IgD-negative memory B cell (primary cell): ENCODE results near the gene FBXO7. TPM values are rescaled to one million over a fixed set of nuclear protein-coding genes. Genes with fewer than 3 reads are reported as not detected.
A peak's percentile ranks its signal among the peaks of the same experiment; 100 is the strongest.

Source experiments
- H3K27ac Mint-ChIP-seq, 3 donors: one replicate each; pipeline ENCODE4 v1.8.0; 2020 to 2022; ENCODE audit warnings: mild to moderate bottlenecking in 3 of 3, mixed read lengths in 3 of 3, moderate library complexity in 1 of 3
- H3K27me3 Mint-ChIP-seq: one replicate; pipeline ENCODE4 v1.8.0; 2021; ENCODE audit warnings: mixed read lengths
- H3K36me3 Mint-ChIP-seq: one replicate; pipeline ENCODE4 v1.8.0; 2020; ENCODE audit warnings: mild to moderate bottlenecking, mixed read lengths
- H3K4me1 Mint-ChIP-seq, 3 donors: one replicate each; pipeline ENCODE4 v1.8.0; 2020 to 2022; ENCODE audit warnings: mixed read lengths in 3 of 3, mild to moderate bottlenecking in 1 of 3
- H3K4me3 Mint-ChIP-seq, 4 donors: one replicate each; pipeline ENCODE4 v1.8.0; 2020 to 2022; ENCODE audit warnings: mild to moderate bottlenecking in 4 of 4, mixed read lengths in 4 of 4, moderate library complexity in 3 of 4
- H3K9me3 Mint-ChIP-seq, 3 donors: one replicate each; pipeline ENCODE4 v1.8.0; 2020 to 2021; ENCODE audit warnings: mixed read lengths in 3 of 3, mild to moderate bottlenecking in 1 of 3
- polyA plus RNA-seq: library from polyadenylated mRNA; unstranded; fragments of 300-500 nt; fragmentation: Illumina TruSeq; gene quantifications from one replicate; pipeline ENCODE4 v1.2.3, GENCODE V29; 2021

Gene FBXO7
- polyA plus RNA-seq: 148 TPM

DNA sequence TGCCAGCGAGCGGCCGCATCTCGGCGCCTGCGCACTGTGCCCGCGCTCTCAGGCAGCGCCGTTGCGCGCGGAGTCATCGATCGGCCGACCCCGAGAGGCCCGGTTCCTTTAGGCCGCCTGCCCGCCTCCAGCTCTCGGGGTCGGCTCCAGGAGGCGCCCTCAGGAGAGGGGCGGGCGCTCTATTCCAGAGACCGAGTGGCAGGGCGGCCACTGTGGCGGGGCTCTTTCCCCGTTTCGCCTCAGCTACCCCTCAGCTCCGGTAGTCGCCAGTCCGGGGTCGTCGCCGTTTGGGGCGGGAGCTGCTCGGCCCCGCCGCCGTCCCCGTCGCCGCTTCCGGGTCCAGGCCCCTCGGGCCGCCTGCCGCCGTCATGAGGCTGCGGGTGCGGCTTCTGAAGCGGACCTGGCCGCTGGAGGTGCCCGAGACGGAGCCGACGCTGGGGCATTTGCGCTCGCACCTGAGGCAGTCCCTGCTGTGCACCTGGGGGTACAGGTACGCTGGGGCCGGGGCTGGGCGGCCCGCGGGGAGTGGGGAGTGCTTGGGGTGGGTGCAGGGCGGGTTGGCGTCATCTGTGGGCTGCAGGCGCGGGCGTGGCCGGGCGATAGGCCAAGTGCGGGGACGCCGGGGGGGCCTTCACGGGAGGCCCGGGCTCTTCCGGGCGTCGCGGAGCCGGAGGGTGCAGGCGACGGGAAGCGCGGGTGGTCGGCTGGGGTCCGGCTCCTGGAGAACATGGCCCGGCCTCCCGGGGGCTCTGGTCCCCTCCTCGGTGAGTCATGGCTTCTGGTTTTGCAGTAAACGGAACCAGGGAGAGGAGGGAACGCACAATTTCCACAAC is at the start of gene FBXO7:
TSS of gene FBXO7 (plus strand) at position 177 of the 833 bp plus-strand sequence. CDS start at position 369, 192 bp downstream.
- Mint-ChIP-seq H3K4me1 (peaks cover 18 to 27% (median 23%) of the 10 kb centered on the region in 3 donors), H3K4me3 (peak within 1 kb of the TSS; percentile 92 to 99 (median 96)), H3K36me3 (no peaks in the 10 kb centered on the region), H3K27ac (peak within 1 kb of the TSS; percentile 93 to 97 (median 95)), H3K27me3 (no peaks in the 10 kb centered on the region), H3K9me3 (no peaks in the 10 kb centered on the region)

- H3K4me1 Mint-ChIP-seq: no peaks in the 10 kb centered on the region
- no peak overlapping the region for H3K4me3 Mint-ChIP-seq
- H3K9me3 Mint-ChIP-seq: no peaks in the 10 kb centered on the region
- no peak overlapping the region for H3K27ac Mint-ChIP-seq
- no peaks in the 10 kb centered on the region for H3K36me3 Mint-ChIP-seq
- peaks cover 18% of the 10 kb centered on the region for H3K27me3 Mint-ChIP-seq
Measured at GRCh38 chr22:32426881-32427280, 47.7 kb upstream of the FBXO7 start.

GRCh38 chr22:32430352-32430751 is 44.3 kb upstream of the FBXO7 start:
- Mint-ChIP-seq H3K9me3 (no peaks in the 10 kb centered on the region), H3K27me3 (peaks cover 13% of the 10 kb centered on the region), H3K4me1 (no peaks in the 10 kb centered on the region), H3K36me3 (peaks cover 1% of the 10 kb centered on the region), H3K4me3 (no peak overlapping the region), H3K27ac (no peak overlapping the region)

DNA sequence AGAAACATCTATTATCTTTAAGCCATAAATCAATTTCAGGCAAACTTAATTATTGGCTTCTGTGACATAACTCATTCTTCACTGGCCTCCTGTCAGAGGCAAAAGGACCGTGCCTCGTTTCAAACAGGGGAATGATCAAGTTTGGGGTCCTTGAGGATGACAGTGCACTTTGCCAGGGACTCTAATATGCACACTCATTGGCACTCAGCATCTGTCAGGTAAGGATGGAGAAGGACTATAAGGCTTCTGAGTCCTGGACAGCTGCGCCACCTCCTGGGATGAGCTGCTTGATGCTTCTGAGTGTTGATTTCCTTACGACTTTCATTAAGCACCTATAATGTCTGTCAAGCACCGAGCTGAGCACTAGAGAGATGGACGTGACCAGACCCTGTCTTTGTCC is 30.5 kb upstream of the FBXO7 start:
- H3K27ac Mint-ChIP-seq: no peak overlapping the region
- peaks cover 1% of the 10 kb centered on the region for H3K27me3 Mint-ChIP-seq
- H3K36me3 Mint-ChIP-seq: peaks cover 2% of the 10 kb centered on the region
- H3K9me3 Mint-ChIP-seq: no peaks in the 10 kb centered on the region
- H3K4me1 Mint-ChIP-seq: no peaks in the 10 kb centered on the region
- no peak overlapping the region for H3K4me3 Mint-ChIP-seq

DNA sequence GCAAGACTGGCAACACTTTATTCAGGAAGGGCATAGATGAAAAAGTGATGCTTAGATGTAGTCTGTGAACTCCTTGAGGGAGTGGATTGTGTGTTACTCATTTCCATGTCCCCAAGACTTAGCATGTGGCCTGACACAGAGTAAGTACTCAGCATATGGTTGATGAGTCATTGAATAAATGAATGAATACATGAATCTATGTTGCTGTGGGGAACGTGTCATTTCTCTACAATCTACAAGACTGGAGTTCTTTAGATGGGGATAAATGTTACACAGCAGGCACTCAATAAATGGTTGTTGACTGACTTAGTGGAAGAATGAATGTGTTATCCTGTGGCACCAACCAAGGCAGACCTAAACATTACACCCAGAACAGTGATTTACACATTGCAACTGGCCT is 28.3 kb upstream of the FBXO7 start:
- Mint-ChIP-seq H3K36me3 (peaks cover 2% of the 10 kb centered on the region), H3K27ac (no peak overlapping the region), H3K4me3 (no peak overlapping the region), H3K4me1 (no peaks in the 10 kb centered on the region), H3K9me3 (no peaks in the 10 kb centered on the region), H3K27me3 (no peaks in the 10 kb centered on the region)

- Mint-ChIP-seq H3K27me3 (peaks cover 3% of the 10 kb centered on the region), H3K9me3 (no peaks in the 10 kb centered on the region), H3K4me3 (no peak overlapping the region), H3K36me3 (peaks cover 2% of the 10 kb centered on the region), H3K4me1 (no peaks in the 10 kb centered on the region), H3K27ac (no peak overlapping the region)
Measured at GRCh38 chr22:32448980-32449379, 25.6 kb upstream of the FBXO7 start.

DNA sequence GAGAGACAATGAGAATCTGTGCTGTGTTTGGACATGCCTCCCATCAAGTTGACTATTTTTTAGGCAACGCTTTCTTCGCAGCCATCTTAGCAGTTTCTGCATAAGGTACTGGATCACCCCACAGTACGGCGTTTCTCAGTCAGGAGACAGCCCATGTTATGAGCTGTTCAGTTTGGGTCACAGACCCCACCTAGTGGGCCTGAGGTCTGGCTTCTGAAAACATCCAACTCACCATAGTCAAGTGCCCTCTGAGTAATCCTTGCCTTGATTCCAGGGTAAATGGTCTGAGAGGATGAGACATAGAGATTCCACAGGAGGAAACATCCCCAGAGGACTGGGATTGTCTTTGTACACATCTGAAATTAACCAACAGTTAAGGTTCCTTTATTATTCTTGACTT is 17.6 kb upstream of the FBXO7 start:
- Mint-ChIP-seq H3K4me3 (no peak overlapping the region), H3K9me3 (peaks cover 0 to 3% (median 0%) of the 10 kb centered on the region in 3 donors), H3K27me3 (peaks cover 45% of the 10 kb centered on the region), H3K36me3 (no peaks in the 10 kb centered on the region), H3K4me1 (no peaks in the 10 kb centered on the region), H3K27ac (no peak overlapping the region)

- H3K9me3 Mint-ChIP-seq: peaks cover 0 to 3% (median 0%) of the 10 kb centered on the region in 3 donors
- H3K27ac Mint-ChIP-seq: no peak overlapping the region
- no peaks in the 10 kb centered on the region for H3K36me3 Mint-ChIP-seq
- no peak overlapping the region for H3K4me3 Mint-ChIP-seq
- no peaks in the 10 kb centered on the region for H3K4me1 Mint-ChIP-seq
- H3K27me3 Mint-ChIP-seq: peaks cover 53% of the 10 kb centered on the region
Measured at GRCh38 chr22:32462452-32462851, 12.2 kb upstream of the FBXO7 start.

- no peaks in the 10 kb centered on the region for H3K9me3 Mint-ChIP-seq
- H3K36me3 Mint-ChIP-seq: peaks cover 2% of the 10 kb centered on the region
- H3K4me3 Mint-ChIP-seq: no peak overlapping the region
- H3K27me3 Mint-ChIP-seq: peaks cover 35% of the 10 kb centered on the region
- no peaks in the 10 kb centered on the region for H3K4me1 Mint-ChIP-seq
- no peak overlapping the region for H3K27ac Mint-ChIP-seq
Measured at GRCh38 chr22:32465661-32466060, 8.9 kb upstream of the FBXO7 start.

DNA sequence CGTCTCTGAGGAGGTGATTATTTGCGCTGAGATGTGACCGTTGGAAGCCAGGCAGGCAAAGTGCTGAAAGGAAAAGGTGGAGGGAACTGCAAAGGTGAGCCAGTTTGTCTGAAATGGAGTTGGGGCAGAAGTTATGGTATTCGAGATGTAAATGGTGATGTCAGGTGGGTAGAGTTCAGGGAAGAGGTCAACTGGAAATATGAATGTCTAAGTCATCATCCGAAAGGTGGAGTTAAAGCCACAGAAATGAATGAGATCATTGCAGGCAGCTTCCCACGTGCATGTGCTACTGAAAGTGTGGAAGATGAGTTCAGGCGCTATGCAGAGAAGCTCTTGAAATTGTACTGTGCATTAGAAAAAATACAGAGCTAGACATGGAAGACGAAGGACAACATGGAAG is 8.1 kb upstream of the FBXO7 start:
- Mint-ChIP-seq H3K4me3 (no peak overlapping the region), H3K27ac (no peak overlapping the region), H3K4me1 (no peaks in the 10 kb centered on the region), H3K36me3 (peaks cover 2% of the 10 kb centered on the region), H3K9me3 (no peaks in the 10 kb centered on the region), H3K27me3 (peaks cover 28% of the 10 kb centered on the region)

DNA sequence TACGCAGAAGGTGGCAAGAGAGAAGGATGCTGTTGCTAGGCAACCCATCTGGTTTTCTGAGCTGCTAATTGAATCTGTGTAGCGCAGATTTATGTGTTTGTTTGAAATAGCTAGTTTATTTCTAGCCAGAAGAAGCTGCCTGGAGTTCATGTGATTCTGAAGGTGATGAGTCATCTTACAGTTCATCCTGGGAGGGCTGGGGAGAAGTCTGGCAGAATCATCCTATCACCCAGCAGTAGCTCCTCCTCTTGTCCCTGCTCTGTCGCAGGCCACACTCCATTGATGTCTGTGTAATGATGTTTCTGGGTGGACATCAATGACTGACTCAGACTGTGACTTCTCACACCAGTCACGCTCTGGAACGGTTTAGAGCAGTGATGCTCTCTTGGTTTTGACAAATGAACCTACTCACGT is 4.8 kb upstream of the FBXO7 start:
- Mint-ChIP-seq H3K9me3 (no peaks in the 10 kb centered on the region), H3K36me3 (peaks cover 2% of the 10 kb centered on the region), H3K4me1 (peaks cover 0 to 10% (median 3%) of the 10 kb centered on the region in 3 donors), H3K4me3 (peak overlapping the region in 1 of 4 donors; percentile 4), H3K27ac (no peak overlapping the region), H3K27me3 (peaks cover 18% of the 10 kb centered on the region)

DNA sequence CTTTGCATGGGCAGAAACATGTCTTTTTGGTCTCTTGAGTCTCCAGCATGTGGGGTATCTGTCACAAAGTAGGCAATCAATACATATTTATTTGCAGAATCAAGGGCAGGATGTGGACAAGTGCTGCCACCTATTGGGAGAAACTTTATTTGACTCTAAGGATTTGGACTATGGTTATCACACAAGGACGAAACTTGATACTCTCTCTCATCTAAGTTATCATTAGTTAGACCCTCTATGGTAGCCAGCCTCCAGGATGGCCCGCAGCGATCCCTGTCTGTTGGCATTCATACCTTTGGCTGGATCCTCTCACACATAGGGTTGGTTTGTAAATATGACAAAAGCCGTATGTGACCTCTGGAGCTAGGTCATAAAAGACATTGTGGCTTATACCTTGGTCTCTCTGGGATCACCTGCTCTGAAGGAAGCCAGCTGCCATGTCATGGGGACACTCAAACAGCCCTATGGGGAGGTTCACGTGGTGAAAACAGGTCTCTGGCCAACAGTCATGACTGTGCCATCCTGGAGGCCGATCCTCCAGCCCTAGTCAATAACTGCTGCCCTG is 1.1 kb upstream of the FBXO7 start:
- peaks cover 11 to 20% (median 15%) of the 10 kb centered on the region in 3 donors for H3K4me1 Mint-ChIP-seq
- H3K36me3 Mint-ChIP-seq: peaks cover 2% of the 10 kb centered on the region
- no peaks in the 10 kb centered on the region for H3K27me3 Mint-ChIP-seq
- H3K9me3 Mint-ChIP-seq: no peaks in the 10 kb centered on the region
- peak overlapping the region; percentile 92 to 99 (median 96) for H3K4me3 Mint-ChIP-seq
- H3K27ac Mint-ChIP-seq: peak overlapping the region; percentile 93 to 97 (median 95)

DNA sequence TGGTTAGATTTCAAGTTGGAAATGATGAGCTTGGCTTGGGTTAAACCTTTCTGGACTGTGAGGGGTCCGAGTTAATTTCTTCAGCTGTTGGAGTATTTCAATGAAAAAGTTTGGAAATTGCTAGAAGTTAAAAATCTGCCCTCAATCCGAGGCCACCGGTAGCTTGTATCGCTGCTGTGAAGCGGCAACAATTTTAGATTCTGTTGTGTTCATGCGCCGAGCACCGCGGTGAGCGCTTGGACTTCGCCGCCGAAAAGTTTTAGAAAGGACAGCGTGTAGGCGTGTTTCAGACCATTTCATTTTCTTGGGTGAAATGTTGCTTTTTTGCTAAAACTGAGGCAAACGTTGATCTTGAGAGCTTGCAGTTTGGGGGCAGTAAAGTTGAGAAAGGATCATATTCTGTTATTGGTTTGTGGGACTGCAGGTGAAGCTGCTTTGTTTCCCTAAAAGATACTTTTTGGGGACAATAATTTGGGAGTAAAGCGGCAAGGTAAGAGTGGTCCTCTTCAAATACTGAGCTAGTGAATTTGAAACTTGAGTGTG is 928 bp downstream of the FBXO7 start:
- H3K36me3 Mint-ChIP-seq: no peaks in the 10 kb centered on the region
- no peaks in the 10 kb centered on the region for H3K9me3 Mint-ChIP-seq
- H3K4me3 Mint-ChIP-seq: peak overlapping the region; percentile 92 to 99 (median 96)
- H3K4me1 Mint-ChIP-seq: peaks cover 24 to 34% (median 28%) of the 10 kb centered on the region in 3 donors
- no peaks in the 10 kb centered on the region for H3K27me3 Mint-ChIP-seq
- peak overlapping the region; percentile 93 to 97 (median 95) for H3K27ac Mint-ChIP-seq

- peaks cover 27 to 39% (median 32%) of the 10 kb centered on the region in 3 donors for H3K4me1 Mint-ChIP-seq
- H3K9me3 Mint-ChIP-seq: no peaks in the 10 kb centered on the region
- H3K36me3 Mint-ChIP-seq: no peaks in the 10 kb centered on the region
- peak overlapping the region; percentile 92 to 99 (median 96) for H3K4me3 Mint-ChIP-seq
- no peaks in the 10 kb centered on the region for H3K27me3 Mint-ChIP-seq
- peak overlapping the region; percentile 46 to 95 (median 93) for H3K27ac Mint-ChIP-seq
Measured at GRCh38 chr22:32476281-32477195, 1.9 kb downstream of the FBXO7 start.

- Mint-ChIP-seq H3K9me3 (no peaks in the 10 kb centered on the region), H3K27ac (no peak overlapping the region), H3K27me3 (no peaks in the 10 kb centered on the region), H3K4me3 (no peak overlapping the region), H3K36me3 (no peaks in the 10 kb centered on the region), H3K4me1 (peaks cover 27 to 39% (median 32%) of the 10 kb centered on the region in 3 donors)
Measured at GRCh38 chr22:32477596-32477995, 3.0 kb downstream of the FBXO7 start.
